ENCODE measurements around the gene SCD.

SCD gene

DNA sequence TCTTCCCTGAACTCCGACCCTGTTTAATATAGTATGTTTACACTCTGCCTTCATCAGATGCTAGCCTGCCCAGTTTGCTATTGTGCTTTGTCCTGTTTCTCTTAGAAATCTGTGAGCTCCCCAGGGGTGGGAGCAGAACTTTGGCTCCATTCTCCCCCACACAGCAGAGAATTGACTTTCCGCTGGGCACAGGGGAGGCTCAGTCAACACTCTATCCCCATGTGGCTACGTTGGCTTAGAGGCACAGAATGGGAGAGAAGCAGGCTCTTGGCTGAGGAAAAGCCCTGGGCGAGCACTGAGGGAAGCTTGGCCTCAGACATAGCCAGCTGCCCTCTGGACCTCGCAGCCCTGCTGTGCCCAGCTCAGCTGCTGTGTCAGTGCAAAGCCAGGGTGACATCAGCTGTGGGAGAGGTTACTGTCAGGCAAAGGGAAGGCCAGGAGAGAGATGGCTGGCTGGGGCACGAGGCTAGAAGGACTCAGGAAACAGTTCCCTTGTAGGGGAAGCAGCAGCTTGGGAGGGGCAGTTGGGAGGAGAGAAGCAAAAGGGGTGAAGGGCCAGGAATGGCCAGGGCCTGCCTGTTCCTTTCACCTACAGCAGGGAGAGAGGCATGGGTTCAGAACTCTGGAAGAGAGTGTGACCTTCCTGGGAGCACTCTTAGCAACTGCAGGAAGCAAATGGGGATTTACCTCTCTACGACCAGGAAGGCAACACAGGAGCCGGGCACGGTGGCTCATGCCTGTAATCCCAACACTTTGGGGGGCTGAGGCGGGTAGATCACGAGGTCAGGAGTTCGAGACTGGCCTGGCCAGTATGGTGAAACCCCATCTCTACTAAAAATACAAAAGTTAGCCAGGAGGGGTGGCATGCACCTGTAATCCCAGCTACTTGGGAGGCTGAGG is 5.8 kb upstream of the SCD start:
- DNase-seq = no peak

GRCh38 chr10:100341953-100342626 is 4.9 kb upstream of the SCD start:
- DNase-seq = peak in 3 of 5 donors; percentile 11 to 62 (median 25)

GRCh38 chr10:100342627-100342972 is 4.4 kb upstream of the SCD start:
- no peak for DNase-seq

DNA sequence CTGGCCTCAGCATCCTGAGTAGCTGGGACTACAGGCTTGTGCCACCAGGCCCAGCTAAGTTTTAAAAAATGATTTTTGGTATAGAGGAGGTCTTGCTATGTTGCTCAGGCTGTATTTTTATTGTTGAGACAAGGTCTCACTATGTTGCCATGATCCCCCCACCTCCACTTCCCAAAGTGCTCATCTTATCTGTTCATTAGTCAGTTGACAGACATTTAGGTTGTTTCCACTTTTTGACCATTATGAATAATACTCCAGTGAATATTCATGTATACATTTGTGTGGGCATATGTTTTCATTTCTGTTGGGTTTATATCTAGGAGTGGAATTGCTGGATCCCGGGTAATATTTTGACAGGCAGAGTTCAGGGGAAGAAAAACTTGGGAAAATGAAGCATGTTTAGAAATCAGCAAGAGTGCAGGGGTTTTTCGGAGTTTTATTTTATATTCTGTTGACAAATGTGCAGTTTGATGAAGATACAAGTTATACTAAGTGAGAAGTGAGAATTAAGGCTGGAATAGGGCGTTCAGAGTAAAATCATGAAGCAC is 2.7 kb upstream of the SCD start:
- DNase-seq = no peak

- no peak for DNase-seq
These were observed 1.3 kb upstream of the SCD start for GRCh38 chr10:100345570-100346330.

DNA sequence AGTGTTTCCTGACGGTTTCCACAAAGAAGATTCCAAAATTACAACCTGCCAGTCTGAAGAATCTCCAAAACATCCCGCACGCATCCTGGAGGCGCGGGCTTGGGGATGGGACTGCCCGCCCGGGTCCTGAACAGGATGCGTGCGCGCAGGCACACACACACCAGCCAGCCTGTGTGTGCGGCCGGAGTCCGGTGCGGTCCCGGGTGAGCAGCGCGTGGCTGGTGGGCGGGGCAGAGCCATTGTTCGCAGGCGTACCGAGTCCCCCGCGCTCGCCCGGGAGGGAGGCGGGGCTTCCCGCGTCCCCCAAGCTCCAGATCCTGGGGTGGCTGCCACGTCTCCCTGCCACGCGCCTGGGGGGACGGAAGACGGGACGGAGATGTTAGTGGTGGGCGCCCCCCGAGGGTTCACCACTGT is 675 bp upstream of the SCD start:
- peak; percentile 30 to 76 (median 39) for DNase-seq

DNA sequence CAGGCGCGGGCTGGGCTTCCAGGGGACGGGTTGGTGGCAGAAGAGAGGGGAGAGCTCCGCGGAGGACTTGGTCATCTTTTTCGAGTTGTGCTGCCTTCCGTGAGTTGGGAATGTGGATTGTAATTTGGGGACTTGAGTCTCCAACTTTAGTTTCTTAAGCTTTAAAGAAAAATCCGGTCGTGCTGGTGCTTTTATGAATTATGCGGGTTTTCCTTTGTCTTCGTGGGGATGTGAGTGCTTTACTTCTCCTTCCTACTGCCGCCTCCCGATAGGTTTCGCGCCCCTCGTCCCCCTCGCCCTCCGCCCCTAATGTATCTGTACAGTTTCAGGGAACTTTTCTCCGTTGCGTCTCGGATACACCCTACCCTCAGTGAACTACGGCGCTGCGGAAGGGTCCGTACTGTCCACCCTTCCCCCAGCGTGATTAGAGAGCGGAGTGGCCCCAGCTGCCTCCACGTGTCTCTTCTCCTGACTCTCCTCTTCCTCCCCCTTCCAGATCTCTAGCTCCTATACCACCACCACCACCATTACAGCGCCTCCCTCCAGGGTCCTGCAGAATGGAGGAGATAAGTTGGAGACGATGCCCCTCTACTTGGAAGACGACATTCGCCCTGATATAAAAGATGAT is 649 bp downstream of the SCD start:
- DNase-seq = no peak

GRCh38 chr10:100348389-100348927 is 1.4 kb downstream of the SCD start:
- DNase-seq = no peak

GRCh38 chr10:100349087-100349486 is 2.1 kb downstream of the SCD start:
- DNase-seq = no peak

DNA sequence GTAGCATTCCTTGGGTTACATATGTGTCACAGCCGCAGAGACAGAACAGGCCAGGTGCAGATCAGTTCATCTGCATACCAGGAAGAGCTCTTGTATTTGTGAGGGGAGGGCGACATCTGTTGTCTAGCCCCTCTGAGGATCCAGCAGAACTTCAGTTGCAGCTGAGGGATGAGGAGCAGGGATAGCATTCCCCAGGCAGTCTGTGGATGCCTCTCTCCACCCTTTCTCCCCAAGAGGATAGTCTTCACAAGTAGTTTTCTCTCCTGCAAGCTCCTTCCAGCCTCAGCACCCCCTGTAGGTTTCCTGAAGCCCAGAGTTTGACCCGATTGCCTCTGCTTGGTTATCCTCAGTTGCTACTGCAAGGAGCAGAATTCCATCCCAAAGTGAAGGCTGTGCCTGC is 2.6 kb downstream of the SCD start:
- DNase-seq = no peak

DNA sequence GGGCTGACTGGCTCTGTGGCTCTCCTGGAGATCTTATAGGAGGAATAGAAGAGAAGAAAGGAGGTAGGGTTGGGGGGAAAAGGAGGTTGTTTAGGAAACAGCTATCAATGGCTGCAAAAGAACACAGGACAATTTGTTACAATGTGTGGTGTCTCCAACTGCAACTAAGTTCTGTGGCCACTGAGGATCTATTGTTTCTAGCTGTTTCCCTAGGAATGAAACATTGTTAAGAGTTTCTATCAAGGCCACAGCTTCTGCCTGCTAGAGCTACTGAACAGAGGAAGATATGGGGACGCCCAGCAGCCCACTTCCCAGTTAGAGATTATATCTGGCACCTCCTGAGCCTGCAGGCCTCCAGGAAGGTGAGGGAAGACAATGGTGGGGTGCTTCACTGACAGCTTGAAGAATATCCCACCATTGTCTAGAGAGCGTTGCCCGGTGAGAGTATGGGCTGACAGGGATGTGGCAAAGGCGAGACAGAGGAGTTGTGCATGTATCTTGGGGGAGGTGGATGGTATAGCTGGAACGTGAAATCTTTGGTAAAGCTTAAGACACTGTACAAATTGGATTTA is 4.0 kb downstream of the SCD start:
- DNase-seq = no peak

- DNase-seq = no peak
These were observed 6.9 kb downstream of the SCD start for GRCh38 chr10:100353770-100354485.

- DNase-seq = no peak
These were observed 8.1 kb downstream of the SCD start for GRCh38 chr10:100355086-100355485.

- no peak for DNase-seq
These were observed 9.3 kb downstream of the SCD start for GRCh38 chr10:100356067-100357017.

GRCh38 chr10:100357059-100357858 is 10.2 kb downstream of the SCD start:
- no peak for DNase-seq

GRCh38 chr10:100359030-100359432 is 12.0 kb downstream of the SCD start:
- no peak for DNase-seq

GRCh38 chr10:100359529-100360150 is 12.6 kb downstream of the SCD start:
- DNase-seq = no peak

DNA sequence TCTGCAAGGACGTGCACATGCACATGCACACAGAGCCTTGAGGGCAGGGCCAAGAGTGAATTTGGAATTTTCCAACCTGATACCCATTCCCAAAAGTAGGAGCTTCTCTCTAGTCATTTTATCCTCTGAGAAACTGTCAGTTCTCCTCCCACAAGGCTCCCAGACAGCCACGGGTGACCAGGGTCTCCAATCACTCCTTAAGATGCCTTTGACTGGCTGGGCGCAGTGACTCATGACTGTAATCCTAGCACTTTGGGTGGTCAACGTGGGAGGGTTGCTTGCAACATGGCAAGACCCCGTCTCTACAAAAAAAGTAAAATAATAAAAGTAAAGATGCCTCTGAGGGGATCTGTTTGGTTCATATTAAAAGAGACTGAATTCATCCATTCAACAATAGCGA is 13.2 kb downstream of the SCD start:
- DNase-seq = no peak

Data from T-helper 1 cell (primary cell).